Measurements from ENCODE around the gene SCN3B.

DNA sequence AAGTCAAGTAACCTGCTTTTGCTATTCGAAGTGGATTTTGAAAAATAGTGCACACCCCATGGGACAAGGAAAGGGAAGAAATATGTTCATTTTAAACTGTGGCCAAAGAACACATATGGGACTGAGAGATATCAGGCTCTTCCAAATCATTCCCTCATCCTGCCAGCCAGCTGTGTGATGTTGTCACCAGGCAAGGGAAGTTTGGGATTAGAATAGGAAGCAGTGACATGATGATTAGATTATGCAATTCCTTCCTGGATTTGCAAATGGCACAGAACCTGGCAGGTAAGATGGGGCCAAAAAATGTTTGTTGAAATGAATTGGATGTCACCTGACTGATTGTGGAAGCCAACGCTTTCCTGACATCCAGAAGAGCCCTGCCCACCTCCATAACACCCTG lies 4.9 kb upstream of the SCN3B start:
- TF ChIP-seq, protein P1, sequence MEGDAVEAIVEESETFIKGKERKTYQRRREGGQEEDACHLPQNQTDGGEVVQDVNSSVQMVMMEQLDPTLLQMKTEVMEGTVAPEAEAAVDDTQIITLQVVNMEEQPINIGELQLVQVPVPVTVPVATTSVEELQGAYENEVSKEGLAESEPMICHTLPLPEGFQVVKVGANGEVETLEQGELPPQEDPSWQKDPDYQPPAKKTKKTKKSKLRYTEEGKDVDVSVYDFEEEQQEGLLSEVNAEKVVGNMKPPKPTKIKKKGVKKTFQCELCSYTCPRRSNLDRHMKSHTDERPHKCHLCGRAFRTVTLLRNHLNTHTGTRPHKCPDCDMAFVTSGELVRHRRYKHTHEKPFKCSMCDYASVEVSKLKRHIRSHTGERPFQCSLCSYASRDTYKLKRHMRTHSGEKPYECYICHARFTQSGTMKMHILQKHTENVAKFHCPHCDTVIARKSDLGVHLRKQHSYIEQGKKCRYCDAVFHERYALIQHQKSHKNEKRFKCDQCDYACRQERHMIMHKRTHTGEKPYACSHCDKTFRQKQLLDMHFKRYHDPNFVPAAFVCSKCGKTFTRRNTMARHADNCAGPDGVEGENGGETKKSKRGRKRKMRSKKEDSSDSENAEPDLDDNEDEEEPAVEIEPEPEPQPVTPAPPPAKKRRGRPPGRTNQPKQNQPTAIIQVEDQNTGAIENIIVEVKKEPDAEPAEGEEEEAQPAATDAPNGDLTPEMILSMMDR (IDR thresholded peaks at IDR 0.05) = no peak
- TF ChIP-seq POLR2A (IDR thresholded peaks at IDR 0.05) (no peak), POLR2AphosphoS5 (IDR thresholded peaks at IDR 0.05) (no peak), EP300 (IDR thresholded peaks at IDR 0.05) (no peak)

Measured in stomach (tissue), 4 donors.